IMR-90 (cell line): Measurements from ENCODE around the gene MDM1. TPM values are rescaled to one million over a fixed set of nuclear protein-coding genes. Genes with fewer than 3 reads are reported as not detected.

ENCODE experiments used
- ATAC-seq: fragments of 200-7000 bp; cut with Tn5 transposase; 2 replicates; pipeline ENCODE4 v1.9.1; 2020; ENCODE audit warnings: low read depth, mild to moderate bottlenecking, moderate library complexity
- BruUV-seq: library from RNA; stranded (reverse); fragments of 400-500 nt; replicated peaks from 2 replicates; lab custom pipeline; 2021; lab: Mats Ljungman, UMichigan
- CTCF ChIA-PET: fragments of 300-600 bp; formaldehyde crosslinking; extraction: SDS; loops from one replicate; lab custom pipeline; 2021; ENCODE audit warnings: antibody characterized with exemption; lab: Yijun Ruan, JAX
- POLR2A ChIA-PET: fragments of 300-600 bp; sonication (Branson Sonifier 250); formaldehyde crosslinking; loops from one replicate; lab custom pipeline; 2022; ENCODE audit warnings: antibody characterized with exemption; ENCODE audit not compliant: unreplicated experiment; lab: Charles Lee
- DNase-seq: peaks from one replicate; pipeline ENCODE4 v3.0.0; 2013
- H2AFZ ChIP-seq: replicated peaks from 2 replicates; pipeline ENCODE3; 2013; ENCODE audit warnings: low read length, mild to moderate bottlenecking; ENCODE audit not compliant: poor library complexity
- H2AK5ac ChIP-seq: 2 replicates; pipeline ENCODE4 v1.6.1; 2013; ENCODE audit warnings: low read depth, low read length, inconsistent platforms
- H2AK9ac ChIP-seq: replicated peaks from 2 replicates; pipeline ENCODE3; 2013; ENCODE audit warnings: mild to moderate bottlenecking, low read depth, low read length, moderate library complexity; ENCODE audit not compliant: poor library complexity
- H2BK120ac ChIP-seq: 2 replicates; pipeline ENCODE4 v1.6.1; 2013; ENCODE audit warnings: low read depth, low read length, inconsistent platforms
- H2BK15ac ChIP-seq: 3 replicates; pipeline ENCODE4 v1.6.1; 2013; ENCODE audit warnings: low read depth, low read length, inconsistent platforms
- H2BK20ac ChIP-seq: 2 replicates; pipeline ENCODE4 v1.6.1; 2013; ENCODE audit warnings: low read depth, mild to moderate bottlenecking, inconsistent platforms, low read length, moderate library complexity
- H2BK5ac ChIP-seq: 2 replicates; pipeline ENCODE4 v1.6.1; 2013; ENCODE audit warnings: mild to moderate bottlenecking, low read depth, low read length, inconsistent platforms; ENCODE audit not compliant: poor library complexity, severe bottlenecking
- H3K14ac ChIP-seq: replicated peaks from 2 replicates; pipeline ENCODE4 v1.6.1; 2013; ENCODE audit warnings: low read depth, low read length, inconsistent platforms
- H3K18ac ChIP-seq: 2 replicates; pipeline ENCODE4 v1.6.1; 2013; ENCODE audit warnings: low read depth, low read length, control low read depth
- H3K23ac ChIP-seq: 2 replicates; pipeline ENCODE4 v1.6.1; 2013; ENCODE audit warnings: low read depth, low read length, inconsistent platforms
- H3K27ac ChIP-seq: 2 replicates; pipeline ENCODE4 v1.5.1; 2013; ENCODE audit warnings: mild to moderate bottlenecking, control low read depth, low read length; ENCODE audit not compliant: insufficient read depth
- H3K27me3 ChIP-seq: 2 replicates; pipeline ENCODE4 v1.6.1; 2013; ENCODE audit warnings: low read length; ENCODE audit not compliant: control insufficient read depth, insufficient read depth
- H3K36me3 ChIP-seq: 2 replicates; pipeline ENCODE4 v1.6.1; 2013; ENCODE audit warnings: low read length, mixed read lengths; ENCODE audit not compliant: control insufficient read depth, insufficient read depth
- H3K4ac ChIP-seq: 2 replicates; pipeline ENCODE4 v1.6.1; 2013; ENCODE audit warnings: low read depth, low read length, inconsistent platforms
- H3K4me1 ChIP-seq: 2 replicates; pipeline ENCODE4 v1.6.1; 2013; ENCODE audit warnings: low read length, mixed read lengths; ENCODE audit not compliant: control insufficient read depth, insufficient read depth
- H3K4me2 ChIP-seq: 2 replicates; pipeline ENCODE4 v1.6.1; 2013; ENCODE audit warnings: low read depth, mild to moderate bottlenecking, control low read depth, low read length, moderate library complexity
- H3K4me3 ChIP-seq: 2 replicates; pipeline ENCODE4 v1.5.1; 2013; ENCODE audit warnings: low read depth, mild to moderate bottlenecking, control low read depth, low read length, moderate library complexity; ENCODE audit not compliant: insufficient read depth
- H3K56ac ChIP-seq: 2 replicates; pipeline ENCODE4 v1.6.1; 2013; ENCODE audit warnings: low read length, inconsistent platforms; ENCODE audit not compliant: insufficient read depth; ENCODE audit errors: extremely low read depth
- H3K79me1 ChIP-seq, 2 experiments: 2 replicates each; pipeline ENCODE4 v1.6.1; 2013; ENCODE audit warnings: low read length in 2 of 2, inconsistent platforms in 1 of 2, low read depth in 1 of 2
- H3K9ac ChIP-seq: 2 replicates; pipeline ENCODE4 v1.6.1; 2013; ENCODE audit warnings: low read depth, low read length, control low read depth
- H3K9me1 ChIP-seq: 2 replicates; pipeline ENCODE4 v1.6.1; 2013; ENCODE audit warnings: low read length, inconsistent platforms; ENCODE audit not compliant: insufficient read depth
- H3K9me3 ChIP-seq: 2 replicates; pipeline ENCODE4 v1.6.1; 2013; ENCODE audit warnings: low read length; ENCODE audit not compliant: control insufficient read depth, insufficient read depth
- H4K20me1 ChIP-seq: 2 replicates; pipeline ENCODE4 v1.6.1; 2013; ENCODE audit warnings: low read length, inconsistent platforms; ENCODE audit not compliant: insufficient read depth
- H4K5ac ChIP-seq: 2 replicates; pipeline ENCODE4 v1.6.1; 2013; ENCODE audit warnings: mild to moderate bottlenecking, low read depth, low read length, control low read depth
- H4K8ac ChIP-seq, 2 experiments: 2 replicates each; pipeline ENCODE4 v1.6.1; 2013; ENCODE audit warnings: low read depth in 2 of 2, low read length in 2 of 2, control low read depth in 1 of 2, inconsistent platforms in 1 of 2
- H4K91ac ChIP-seq: 2 replicates; pipeline ENCODE4 v1.6.1; 2013; ENCODE audit warnings: low read depth, low read length, inconsistent platforms; ENCODE audit not compliant: insufficient read depth
- CTCF ChIP-seq: conservative IDR thresholded peaks from 2 replicates; pipeline ENCODE4 v1.5.1; 2012; ENCODE audit warnings: mild to moderate bottlenecking, low read depth, low read length, improper control_type of control experiment
- ELK1 ChIP-seq: fragments of 150-350 bp; IDR thresholded peaks from 2 replicates; pipeline ENCODE4 v1.6.1; 2016; ENCODE audit warnings: low read depth, mild to moderate bottlenecking, low read length, moderate library complexity, borderline replicate concordance
- FOS ChIP-seq: fragments of 150-350 bp; IDR thresholded peaks from 2 replicates; pipeline ENCODE4 v1.6.1; 2016; ENCODE audit warnings: low read depth, low read length
- MAZ ChIP-seq: IDR thresholded peaks from 2 replicates; pipeline ENCODE4 v1.6.1; 2012; ENCODE audit warnings: low read depth, mild to moderate bottlenecking, low read length, improper control_type of control experiment, moderate library complexity, borderline replicate concordance
- MXI1 ChIP-seq: IDR thresholded peaks from 2 replicates; pipeline ENCODE4 v1.6.1; 2012; ENCODE audit warnings: low read depth, mild to moderate bottlenecking, low read length, moderate library complexity, borderline replicate concordance
- NFE2L2 ChIP-seq: fragments of 150-350 bp; IDR thresholded peaks from 2 replicates; pipeline ENCODE4 v1.6.1; 2016; ENCODE audit warnings: low read depth, mild to moderate bottlenecking, low read length
- RCOR1 ChIP-seq: IDR thresholded peaks from 2 replicates; pipeline ENCODE4 v1.6.1; 2012; ENCODE audit warnings: mild to moderate bottlenecking, low read length, improper control_type of control experiment; ENCODE audit not compliant: insufficient replicate concordance
- USF2 ChIP-seq: fragments of 150-350 bp; IDR thresholded peaks from 2 replicates; pipeline ENCODE4 v1.6.1; 2017; ENCODE audit warnings: mild to moderate bottlenecking, antibody characterized with exemption, low read length, low read depth
- WGBS, 2 experiments: methylation state at CpG; one replicate each; pipeline versions ENCODE4 v1.1.5 to v1.1.7; 2013; ENCODE audit warnings: missing lambda C conversion rate in 2 of 2; ENCODE audit not compliant: insufficient read length in 1 of 2; ENCODE audit errors: extremely low coverage in 2 of 2; 5-methylcytosine and 5-hydroxymethylcytosine counted together
- dilution Hi-C: fragments of 300-500 bp; cut with HindIII; formaldehyde crosslinking; loops from one replicate; pipeline ENCODE4 v1.14.3; 2018; ENCODE audit warnings: low sequenced_read_pairs; ENCODE audit not compliant: unreplicated experiment
- in situ Hi-C: fragments of 300-500 bp; cut with MboI; formaldehyde crosslinking; loops from 3 replicates; pipeline ENCODE4 v1.14.3; 2019; ENCODE audit warnings: low sequenced_read_pairs, inconsistent platforms, mixed read lengths
- intact Hi-C: fragments of 100-400 bp; cut with micrococcal nuclease; formaldehyde crosslinking; loops from 2 replicates; pipeline ENCODE4 v1.10.0; 2022
- polyA plus RNA-seq, 3 experiments: library from polyadenylated mRNA; depleted of rRNA; stranded (reverse); fragments of >200 nt; gene quantifications; 2 replicates each; pipeline ENCODE4 v1.2.3, GENCODE V29; 2012; ENCODE audit warnings: low replicate concordance in 1 of 3
- total RNA-seq: library from RNA; depleted of rRNA; stranded (reverse); fragments of >200 nt; gene quantifications from 2 replicates; pipeline ENCODE4 v1.2.3, GENCODE V29; 2012

The MDM1 gene
- total and polyA plus RNA-seq, 2 of the 4 experiments (the other 2 are of a cell fraction) = 5.6 to 5.7 TPM

GRCh38 chr12:68260153-68260552 is 72.0 kb downstream of the MDM1 start:
- DNase-seq = no peak
- BruUV-seq = no TSS peak
- Histone ChIP-seq H3K79me1 (no peaks in the 10 kb centered on the region), H3K56ac (no peak overlapping the region), H2AK9ac (no peak overlapping the region), H3K36me3 (no peaks in the 10 kb centered on the region), H4K20me1 (no peaks in the 10 kb centered on the region), H3K23ac (no peak overlapping the region), H2AK5ac (no peak overlapping the region), H3K27ac (no peak overlapping the region), H2BK120ac (no peak overlapping the region), H4K5ac (no peak overlapping the region), H3K9me3 (no peaks in the 10 kb centered on the region), H3K9me1 (no peaks in the 10 kb centered on the region), H3K14ac (no peak overlapping the region), H3K4ac (no peak overlapping the region), H3K27me3 (no peaks in the 10 kb centered on the region), H3K4me1 (peaks cover 4% of the 10 kb centered on the region), H2BK15ac (no peak overlapping the region), H4K91ac (no peak overlapping the region), H3K18ac (no peak overlapping the region), H2BK20ac (no peak overlapping the region), H2AFZ (no peak overlapping the region), H3K9ac (no peak overlapping the region), H3K4me2 (no peak overlapping the region), H3K4me3 (no peak overlapping the region), H4K8ac (no peak overlapping the region), H2BK5ac (no peak overlapping the region)
- CTCF ChIA-PET = no interaction called here
- TF ChIP-seq MXI1 (no peak), MAZ (no peak), NFE2L2 (no peak), FOS (no peak), RCOR1 (no peak), CTCF (no peak), ELK1 (no peak), USF2 (no peak)
- in situ Hi-C loops (no loop called here), intact Hi-C loops (no loop called here), dilution Hi-C loops (no loop called here)
- WGBS, 2 experiments = no CpG with 5 or more reads among the region's 3 CpGs
- ATAC-seq = no peak
- POLR2A ChIA-PET = no interaction called here
